ENCODE data around the gene TRIM46.
"Not testable (repeated sequence)": the region's sequence is repeated elsewhere in the genome, so short reads cannot be mapped to it uniquely, and the experiment has no call there.

Gene TRIM46

DNA sequence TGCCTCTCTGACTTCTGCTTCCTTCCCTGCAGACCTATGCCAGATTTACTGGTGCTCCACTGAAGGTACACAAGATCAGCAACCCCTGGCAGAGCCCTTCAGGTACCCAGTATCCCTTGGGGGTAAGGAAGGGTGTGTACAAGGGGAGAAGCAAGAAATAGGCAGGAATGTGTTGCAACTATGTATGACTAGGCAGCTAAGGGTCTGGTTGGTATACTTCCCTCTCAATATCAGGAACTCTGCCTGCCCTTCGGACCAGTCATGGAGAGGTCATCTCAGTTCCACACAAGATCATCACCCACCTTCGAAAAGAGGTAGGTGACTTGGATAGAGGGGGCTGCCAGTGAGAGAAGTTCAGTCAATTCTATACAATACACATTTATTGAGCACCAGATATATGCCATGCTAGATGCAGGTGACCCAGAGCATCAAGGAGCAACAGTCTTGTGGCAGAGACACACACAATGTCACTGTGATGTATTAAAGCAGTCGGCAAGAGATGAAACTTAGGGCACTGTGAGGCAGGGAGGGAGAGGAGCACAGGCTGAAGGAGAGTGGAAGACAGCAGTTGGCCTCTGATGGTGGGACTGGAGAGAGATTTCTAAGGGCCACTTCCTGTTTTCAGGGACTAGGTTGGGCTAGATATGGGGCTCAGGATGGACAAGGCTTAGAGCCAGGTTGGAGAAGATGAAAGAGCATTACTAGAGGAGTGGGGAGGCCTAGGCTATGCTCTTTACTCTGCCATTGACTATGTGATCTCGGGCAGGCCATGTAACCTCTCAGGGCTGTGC is 36.9 kb downstream of the TRIM46 start:
- TF ChIP-seq, protein P1, sequence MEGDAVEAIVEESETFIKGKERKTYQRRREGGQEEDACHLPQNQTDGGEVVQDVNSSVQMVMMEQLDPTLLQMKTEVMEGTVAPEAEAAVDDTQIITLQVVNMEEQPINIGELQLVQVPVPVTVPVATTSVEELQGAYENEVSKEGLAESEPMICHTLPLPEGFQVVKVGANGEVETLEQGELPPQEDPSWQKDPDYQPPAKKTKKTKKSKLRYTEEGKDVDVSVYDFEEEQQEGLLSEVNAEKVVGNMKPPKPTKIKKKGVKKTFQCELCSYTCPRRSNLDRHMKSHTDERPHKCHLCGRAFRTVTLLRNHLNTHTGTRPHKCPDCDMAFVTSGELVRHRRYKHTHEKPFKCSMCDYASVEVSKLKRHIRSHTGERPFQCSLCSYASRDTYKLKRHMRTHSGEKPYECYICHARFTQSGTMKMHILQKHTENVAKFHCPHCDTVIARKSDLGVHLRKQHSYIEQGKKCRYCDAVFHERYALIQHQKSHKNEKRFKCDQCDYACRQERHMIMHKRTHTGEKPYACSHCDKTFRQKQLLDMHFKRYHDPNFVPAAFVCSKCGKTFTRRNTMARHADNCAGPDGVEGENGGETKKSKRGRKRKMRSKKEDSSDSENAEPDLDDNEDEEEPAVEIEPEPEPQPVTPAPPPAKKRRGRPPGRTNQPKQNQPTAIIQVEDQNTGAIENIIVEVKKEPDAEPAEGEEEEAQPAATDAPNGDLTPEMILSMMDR (IDR thresholded peaks at IDR 0.05; ENCODE audit: insufficient read depth, low read length): no peak
- TF ChIP-seq SPI1 (IDR thresholded peaks at IDR 0.05; ENCODE audit: borderline replicate concordance, low read depth): peak; percentile 63
- H3K27me3 ChIP-seq (ENCODE audit: insufficient read depth, poor library complexity, severe bottlenecking): no peaks in the 10 kb centered on the region
- H3K27ac ChIP-seq (replicated peaks): peak overlapping the region; percentile 99
- peak; percentile 68 to 73 for DNase-seq (ENCODE audit: low read depth in 1 of 2, low spot score in 1 of 2)
- H3K4me3 ChIP-seq (replicated peaks; ENCODE audit: insufficient read depth, low read length): no peak overlapping the region; the same call in 1 of the 2 replicates

DNA sequence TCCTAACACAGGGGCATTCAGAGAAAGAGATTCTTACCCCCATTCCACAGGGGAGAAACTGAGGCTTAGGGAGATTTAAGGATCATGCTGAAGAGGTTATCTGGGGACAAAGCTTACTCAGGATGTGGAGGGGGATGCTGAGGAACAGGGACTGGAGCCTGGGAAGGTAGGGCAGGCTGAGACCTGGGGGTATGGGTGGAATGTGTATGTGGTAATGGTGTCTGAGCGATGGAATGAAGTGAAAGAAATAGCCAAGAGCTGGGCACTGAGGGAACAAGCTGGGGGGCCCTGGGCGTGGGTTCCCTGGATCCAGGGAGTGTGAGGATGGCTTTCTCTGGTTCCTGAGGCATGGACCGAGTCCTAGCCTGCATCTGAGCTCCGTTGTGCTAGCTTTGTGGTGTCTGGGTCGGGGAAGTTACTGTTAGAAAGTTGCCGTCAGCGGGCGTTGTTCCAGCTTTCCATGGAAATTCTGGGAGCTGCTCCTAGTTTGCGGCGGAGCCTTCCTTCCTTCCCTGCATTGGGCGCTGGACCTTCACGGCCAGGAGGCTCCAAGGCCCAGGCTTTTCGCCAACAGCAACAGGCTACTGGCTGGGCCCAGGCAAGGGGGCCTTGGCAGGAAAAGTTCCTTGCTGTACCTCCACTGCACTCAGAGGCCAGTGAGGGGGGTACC is 37.9 kb downstream of the TRIM46 start:
- not testable (repeated sequence) for H3K4me3 ChIP-seq (replicated peaks; ENCODE audit: insufficient read depth, low read length); H3K27me3 ChIP-seq (ENCODE audit: insufficient read depth, poor library complexity, severe bottlenecking); DNase-seq (ENCODE audit: low read depth in 1 of 2, low spot score in 1 of 2)
- peak overlapping the region; percentile 99; the same call in 1 of the 2 replicates for H3K27ac ChIP-seq (replicated peaks)

DNA sequence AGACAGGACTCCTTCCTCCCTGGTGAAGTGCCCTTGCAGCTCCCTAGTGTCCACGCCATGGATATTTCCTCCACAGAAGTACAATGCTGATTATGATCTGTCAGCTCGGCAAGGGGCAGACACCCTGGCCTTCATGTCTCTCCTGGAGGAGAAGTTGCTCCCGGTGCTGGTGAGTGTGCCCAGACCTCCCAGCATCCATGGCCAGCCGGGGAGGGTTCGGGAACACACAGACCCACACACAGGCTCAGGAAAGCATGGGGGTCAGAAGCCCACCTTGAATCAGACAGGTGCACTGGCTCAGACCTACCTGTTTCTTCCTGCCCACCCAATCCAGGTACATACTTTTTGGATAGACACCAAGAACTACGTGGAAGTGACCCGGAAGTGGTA is 38.4 kb downstream of the TRIM46 start:
- not testable (repeated sequence) for H3K4me3 ChIP-seq (replicated peaks; ENCODE audit: insufficient read depth, low read length); H3K27ac ChIP-seq (replicated peaks); H3K27me3 ChIP-seq (ENCODE audit: insufficient read depth, poor library complexity, severe bottlenecking); DNase-seq (ENCODE audit: low read depth in 1 of 2, low spot score in 1 of 2)

DNA sequence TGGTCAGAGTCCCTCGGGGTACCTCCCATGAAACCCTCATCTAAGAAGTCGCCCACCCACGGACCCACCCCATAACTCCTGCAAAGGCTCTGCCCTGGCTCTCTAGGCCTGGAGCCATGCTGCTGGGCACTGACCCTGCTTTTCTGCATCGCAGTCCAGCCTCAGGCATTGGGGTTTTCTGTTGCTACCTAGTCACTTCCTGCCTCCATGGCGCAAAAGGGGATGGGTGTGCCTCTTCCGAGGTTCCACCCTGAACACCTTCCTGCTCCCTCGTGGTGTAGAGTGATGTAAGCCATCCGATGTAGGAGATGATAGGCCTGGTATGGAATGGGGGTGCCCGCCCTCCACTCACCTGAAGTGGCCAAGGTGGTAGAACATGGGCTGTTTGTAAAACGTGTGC is 41.1 kb downstream of the TRIM46 start:
- H3K4me3 ChIP-seq (replicated peaks; ENCODE audit: insufficient read depth, low read length); DNase-seq (ENCODE audit: low read depth in 1 of 2, low spot score in 1 of 2); H3K27ac ChIP-seq (replicated peaks); H3K27me3 ChIP-seq (ENCODE audit: insufficient read depth, poor library complexity, severe bottlenecking): not testable (repeated sequence)

DNA sequence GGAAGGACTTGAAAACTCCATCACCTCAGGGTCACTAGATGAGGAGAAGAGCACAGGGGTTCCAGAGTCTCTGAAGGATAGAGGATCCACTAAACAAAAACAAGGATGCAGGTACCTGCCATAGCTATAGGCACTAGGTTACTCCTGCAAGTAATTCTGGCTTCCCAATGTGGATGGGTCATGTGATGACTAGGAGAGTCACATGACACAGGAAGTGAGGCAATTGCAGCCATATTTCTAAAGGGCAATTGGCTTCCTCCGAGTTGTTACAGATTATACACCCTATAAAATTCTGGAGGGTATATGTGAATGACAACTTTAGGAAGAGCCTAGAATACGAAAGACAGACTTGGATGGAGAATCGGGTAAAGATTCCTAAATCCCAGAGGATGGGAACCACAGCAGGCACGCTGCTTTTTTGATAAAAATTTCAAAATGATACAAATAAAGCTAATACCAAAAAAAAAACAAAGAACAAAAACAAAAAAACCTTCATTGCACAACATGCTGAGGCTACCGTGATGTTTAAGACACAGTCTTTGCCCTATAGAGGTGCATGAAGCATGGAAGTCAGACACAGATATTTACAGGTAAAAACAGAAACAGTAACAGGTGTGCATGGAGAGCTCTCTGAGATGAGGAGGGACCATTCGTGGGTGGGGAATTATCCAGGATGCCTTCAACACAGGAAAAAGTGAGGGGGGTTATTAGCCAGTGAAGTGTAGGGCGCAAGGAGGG is 45.4 kb downstream of the TRIM46 start:
- Histone ChIP-seq H3K27ac (replicated peaks) (peak overlapping the region; percentile 63), H3K4me3 (replicated peaks; ENCODE audit: insufficient read depth, low read length) (no peak overlapping the region), H3K27me3 (ENCODE audit: insufficient read depth, poor library complexity, severe bottlenecking) (no peaks in the 10 kb centered on the region)
- TF ChIP-seq POLR2AphosphoS5 (IDR thresholded peaks at IDR 0.05; ENCODE audit: low read depth): no peak
- TF ChIP-seq, protein P2, sequence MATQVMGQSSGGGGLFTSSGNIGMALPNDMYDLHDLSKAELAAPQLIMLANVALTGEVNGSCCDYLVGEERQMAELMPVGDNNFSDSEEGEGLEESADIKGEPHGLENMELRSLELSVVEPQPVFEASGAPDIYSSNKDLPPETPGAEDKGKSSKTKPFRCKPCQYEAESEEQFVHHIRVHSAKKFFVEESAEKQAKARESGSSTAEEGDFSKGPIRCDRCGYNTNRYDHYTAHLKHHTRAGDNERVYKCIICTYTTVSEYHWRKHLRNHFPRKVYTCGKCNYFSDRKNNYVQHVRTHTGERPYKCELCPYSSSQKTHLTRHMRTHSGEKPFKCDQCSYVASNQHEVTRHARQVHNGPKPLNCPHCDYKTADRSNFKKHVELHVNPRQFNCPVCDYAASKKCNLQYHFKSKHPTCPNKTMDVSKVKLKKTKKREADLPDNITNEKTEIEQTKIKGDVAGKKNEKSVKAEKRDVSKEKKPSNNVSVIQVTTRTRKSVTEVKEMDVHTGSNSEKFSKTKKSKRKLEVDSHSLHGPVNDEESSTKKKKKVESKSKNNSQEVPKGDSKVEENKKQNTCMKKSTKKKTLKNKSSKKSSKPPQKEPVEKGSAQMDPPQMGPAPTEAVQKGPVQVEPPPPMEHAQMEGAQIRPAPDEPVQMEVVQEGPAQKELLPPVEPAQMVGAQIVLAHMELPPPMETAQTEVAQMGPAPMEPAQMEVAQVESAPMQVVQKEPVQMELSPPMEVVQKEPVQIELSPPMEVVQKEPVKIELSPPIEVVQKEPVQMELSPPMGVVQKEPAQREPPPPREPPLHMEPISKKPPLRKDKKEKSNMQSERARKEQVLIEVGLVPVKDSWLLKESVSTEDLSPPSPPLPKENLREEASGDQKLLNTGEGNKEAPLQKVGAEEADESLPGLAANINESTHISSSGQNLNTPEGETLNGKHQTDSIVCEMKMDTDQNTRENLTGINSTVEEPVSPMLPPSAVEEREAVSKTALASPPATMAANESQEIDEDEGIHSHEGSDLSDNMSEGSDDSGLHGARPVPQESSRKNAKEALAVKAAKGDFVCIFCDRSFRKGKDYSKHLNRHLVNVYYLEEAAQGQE (IDR thresholded peaks at IDR 0.05; ENCODE audit: insufficient replicate concordance, low read depth): no peak
- no peak for TF ChIP-seq GABPA (IDR thresholded peaks at IDR 0.05; ENCODE audit: low read depth)
- TF ChIP-seq, protein P1 (IDR thresholded peaks at IDR 0.05; ENCODE audit: insufficient read depth, low read length): no peak
- TF ChIP-seq SPI1 (IDR thresholded peaks at IDR 0.05; ENCODE audit: borderline replicate concordance, low read depth): no peak
- peak in 1 of 2 experiments; percentile 74 for DNase-seq (ENCODE audit: low read depth in 1 of 2, low spot score in 1 of 2)

DNA sequence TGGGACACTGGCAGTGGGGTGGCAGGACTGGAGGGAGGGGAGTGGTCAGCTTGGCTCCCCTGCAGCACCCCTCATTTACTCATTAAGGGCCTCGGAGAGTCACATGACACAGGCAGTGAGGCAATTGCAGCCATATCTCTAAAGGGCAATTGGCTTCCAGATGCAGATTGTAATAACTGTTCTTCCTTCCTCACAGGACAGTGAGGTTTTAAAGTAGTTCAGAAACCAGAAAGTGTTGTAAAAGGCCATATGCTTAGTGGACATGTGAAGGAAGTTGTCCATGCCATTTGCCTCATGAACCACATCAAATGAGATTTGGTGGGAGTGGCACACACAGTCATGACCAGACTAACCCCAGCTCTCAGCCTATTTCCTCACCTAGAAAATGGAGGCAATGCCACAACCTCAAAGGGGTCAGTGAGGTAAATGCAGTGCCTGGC is 46.0 kb downstream of the TRIM46 start:
- TF ChIP-seq, protein P1 (IDR thresholded peaks at IDR 0.05; ENCODE audit: insufficient read depth, low read length): no peak
- TF ChIP-seq GABPA (IDR thresholded peaks at IDR 0.05; ENCODE audit: low read depth): no peak
- TF ChIP-seq, protein P2 (IDR thresholded peaks at IDR 0.05; ENCODE audit: insufficient replicate concordance, low read depth): no peak
- no peak for TF ChIP-seq SPI1 (IDR thresholded peaks at IDR 0.05; ENCODE audit: borderline replicate concordance, low read depth)
- TF ChIP-seq POLR2AphosphoS5 (IDR thresholded peaks at IDR 0.05; ENCODE audit: low read depth): no peak
- DNase-seq (ENCODE audit: low read depth in 1 of 2, low spot score in 1 of 2): peak in 1 of 2 experiments; percentile 73
- Histone ChIP-seq H3K27ac (replicated peaks) (peak overlapping the region; percentile 63), H3K4me3 (replicated peaks; ENCODE audit: insufficient read depth, low read length) (no peak overlapping the region), H3K27me3 (ENCODE audit: insufficient read depth, poor library complexity, severe bottlenecking) (no peaks in the 10 kb centered on the region)
